ENCODE measurements around the gene ETS1. TPM values are rescaled to one million over a fixed set of nuclear protein-coding genes. Genes with fewer than 3 reads are reported as not detected.
A peak's percentile ranks its signal among the peaks of the same experiment; 100 is the strongest.

Gene ETS1
- total and polyA plus RNA-seq, 5 donors from 2014 or later: 489 to 1,033 (median 577) TPM

- Mint-ChIP-seq H3K9me3 (no peaks in the 10 kb centered on the region), H3K27me3 (no peaks in the 10 kb centered on the region), H3K36me3 (no peaks in the 10 kb centered on the region), H3K27ac (peak overlapping the region; percentile 90 to 100 (median 97)), H3K4me1 (peaks cover 43 to 89% (median 75%) of the 10 kb centered on the region in 4 donors), H3K4me3 (peak overlapping the region; percentile 32 to 84 (median 78))
- Histone ChIP-seq H3K4me3 (ENCODE audit: low read depth, low read length) (peak overlapping the region; percentile 51), H3K27me3 (ENCODE audit: control insufficient read depth, insufficient read depth, low read length) (no peaks in the 10 kb centered on the region), H3K4me1 (ENCODE audit: control insufficient read depth, insufficient read depth, low read length, poor library complexity, severe bottlenecking) (peaks cover 79% of the 10 kb centered on the region), H3K27ac (ENCODE audit: insufficient read depth, low read length, poor library complexity, severe bottlenecking) (peak overlapping the region; percentile 87), H3K36me3 (ENCODE audit: control insufficient read depth, insufficient read depth, low read length) (no peaks in the 10 kb centered on the region), H3K9me3 (ENCODE audit: control insufficient read depth in 2 of 2, low read length in 2 of 2) (no peaks in the 10 kb centered on the region)
- ATAC-seq (ENCODE audit: low read depth in 2 of 2): no peak
- no peak for DNase-seq
Observed at GRCh38 chr11:128628325-128628673, 40.9 kb upstream of the ETS1 start.

GRCh38 chr11:128627666-128628324 is 40.4 kb upstream of the ETS1 start:
- no peaks in the 10 kb centered on the region for H3K9me3 ChIP-seq (ENCODE audit: control insufficient read depth in 2 of 2, low read length in 2 of 2)
- H3K4me3 Mint-ChIP-seq: peak overlapping the region; percentile 32 to 84 (median 78)
- DNase-seq (peak in 1 of 3 donors; percentile 70), ATAC-seq (ENCODE audit: low read depth in 2 of 2) (no peak)
- no peaks in the 10 kb centered on the region for H3K27me3 ChIP-seq (ENCODE audit: control insufficient read depth, insufficient read depth, low read length)
- no peaks in the 10 kb centered on the region for H3K27me3 Mint-ChIP-seq
- peak overlapping the region; percentile 87 for H3K27ac ChIP-seq (ENCODE audit: insufficient read depth, low read length, poor library complexity, severe bottlenecking)
- no peaks in the 10 kb centered on the region for H3K36me3 ChIP-seq (ENCODE audit: control insufficient read depth, insufficient read depth, low read length)
- H3K4me3 ChIP-seq (ENCODE audit: low read depth, low read length): peak overlapping the region; percentile 51
- no peaks in the 10 kb centered on the region for H3K36me3 Mint-ChIP-seq
- peaks cover 48 to 94% (median 79%) of the 10 kb centered on the region in 4 donors for H3K4me1 Mint-ChIP-seq
- peak overlapping the region; percentile 90 to 100 (median 97) for H3K27ac Mint-ChIP-seq
- no peaks in the 10 kb centered on the region for H3K9me3 Mint-ChIP-seq
- H3K4me1 ChIP-seq (ENCODE audit: control insufficient read depth, insufficient read depth, low read length, poor library complexity, severe bottlenecking): peaks cover 84% of the 10 kb centered on the region

DNA sequence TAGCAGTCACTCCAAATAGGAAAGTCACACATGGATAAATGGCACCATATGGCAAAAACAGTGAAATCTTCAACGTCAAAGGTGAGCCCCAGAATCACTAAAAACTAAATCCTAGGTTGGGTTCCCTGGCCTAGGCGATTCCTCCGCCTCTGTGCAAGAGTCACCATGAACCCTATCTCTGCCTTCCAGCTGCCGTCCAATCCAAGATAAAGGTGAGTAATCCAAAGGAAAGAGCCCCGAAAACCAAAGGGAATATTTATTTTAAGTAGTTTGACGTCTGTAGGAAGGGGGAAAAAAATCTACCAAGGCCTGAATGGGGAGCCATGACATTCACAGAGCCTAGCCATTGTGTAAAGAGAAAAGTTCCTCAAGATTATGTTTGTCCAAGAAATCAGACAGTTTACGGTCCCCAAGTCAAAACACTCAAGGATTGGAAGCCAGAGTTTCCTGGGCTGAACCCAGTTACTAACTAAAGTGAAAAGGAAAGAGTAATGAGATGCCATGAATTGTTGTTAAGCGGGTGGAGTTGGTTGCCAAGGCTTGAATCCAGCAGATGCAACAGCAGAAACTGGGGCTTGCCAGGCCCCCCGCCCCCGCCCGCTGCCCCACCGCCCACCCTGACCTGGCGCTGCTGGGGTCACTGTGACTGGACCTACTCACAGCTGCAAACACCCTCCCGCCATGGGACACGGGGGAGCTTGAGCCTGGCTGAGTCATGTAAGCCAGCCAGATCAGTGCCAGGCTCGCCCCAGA is 39.7 kb upstream of the ETS1 start:
- no peaks in the 10 kb centered on the region for H3K36me3 Mint-ChIP-seq
- Histone ChIP-seq H3K27ac (ENCODE audit: insufficient read depth, low read length, poor library complexity, severe bottlenecking) (peak overlapping the region; percentile 87), H3K9me3 (ENCODE audit: control insufficient read depth in 2 of 2, low read length in 2 of 2) (no peaks in the 10 kb centered on the region), H3K27me3 (ENCODE audit: control insufficient read depth, insufficient read depth, low read length) (no peaks in the 10 kb centered on the region), H3K4me1 (ENCODE audit: control insufficient read depth, insufficient read depth, low read length, poor library complexity, severe bottlenecking) (peaks cover 89% of the 10 kb centered on the region), H3K36me3 (ENCODE audit: control insufficient read depth, insufficient read depth, low read length) (no peaks in the 10 kb centered on the region), H3K4me3 (ENCODE audit: low read depth, low read length) (peak overlapping the region; percentile 76)
- H3K27me3 Mint-ChIP-seq: no peaks in the 10 kb centered on the region
- H3K9me3 Mint-ChIP-seq: no peaks in the 10 kb centered on the region
- H3K4me3 Mint-ChIP-seq: peak overlapping the region; percentile 32 to 88 (median 80)
- ATAC-seq (ENCODE audit: low read depth in 2 of 2) (no peak), DNase-seq (peak in 1 of 3 donors; percentile 30)
- peaks cover 54 to 99% (median 81%) of the 10 kb centered on the region in 4 donors for H3K4me1 Mint-ChIP-seq
- peak overlapping the region; percentile 97 to 100 (median 97) for H3K27ac Mint-ChIP-seq

DNA sequence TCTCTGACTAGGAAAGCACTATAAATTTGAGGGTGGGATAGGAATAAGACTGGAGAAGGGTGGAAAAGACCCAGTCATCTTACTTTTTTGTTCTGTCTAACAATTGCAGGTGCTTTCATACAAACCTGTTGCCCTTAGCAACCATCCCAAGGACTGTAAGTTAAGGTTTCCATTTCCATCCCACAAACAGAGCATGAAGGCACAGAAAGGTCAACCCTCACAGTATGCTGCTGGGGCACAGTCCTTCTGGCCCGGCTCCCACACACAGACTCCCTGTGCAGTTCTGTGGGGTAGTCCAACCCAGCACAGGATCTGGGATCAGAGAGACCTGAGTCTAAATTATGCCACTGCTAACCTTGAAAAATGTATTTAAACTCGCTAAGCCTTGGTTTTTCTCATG is 38.4 kb upstream of the ETS1 start:
- H3K9me3 Mint-ChIP-seq: no peaks in the 10 kb centered on the region
- DNase-seq: peak in 1 of 3 donors; percentile 11
- Histone ChIP-seq H3K27me3 (ENCODE audit: control insufficient read depth, insufficient read depth, low read length) (no peaks in the 10 kb centered on the region), H3K36me3 (ENCODE audit: control insufficient read depth, insufficient read depth, low read length) (no peaks in the 10 kb centered on the region), H3K9me3 (ENCODE audit: control insufficient read depth in 2 of 2, low read length in 2 of 2) (no peaks in the 10 kb centered on the region), H3K27ac (ENCODE audit: insufficient read depth, low read length, poor library complexity, severe bottlenecking) (peak overlapping the region; percentile 87), H3K4me3 (ENCODE audit: low read depth, low read length) (peak overlapping the region; percentile 76), H3K4me1 (ENCODE audit: control insufficient read depth, insufficient read depth, low read length, poor library complexity, severe bottlenecking) (peaks cover 97% of the 10 kb centered on the region)
- peaks cover 54 to 99% (median 82%) of the 10 kb centered on the region in 4 donors for H3K4me1 Mint-ChIP-seq
- peak overlapping the region; percentile 97 to 100 (median 97) for H3K27ac Mint-ChIP-seq
- no peaks in the 10 kb centered on the region for H3K27me3 Mint-ChIP-seq
- H3K4me3 Mint-ChIP-seq: peak overlapping the region; percentile 72 to 88 (median 80)
- no peaks in the 10 kb centered on the region for H3K36me3 Mint-ChIP-seq
- no peak for ATAC-seq (ENCODE audit: low read depth in 2 of 2)

- Histone ChIP-seq H3K4me3 (ENCODE audit: low read depth, low read length) (peak overlapping the region; percentile 76), H3K4me1 (ENCODE audit: control insufficient read depth, insufficient read depth, low read length, poor library complexity, severe bottlenecking) (peaks cover 97% of the 10 kb centered on the region), H3K27me3 (ENCODE audit: control insufficient read depth, insufficient read depth, low read length) (no peaks in the 10 kb centered on the region), H3K9me3 (ENCODE audit: control insufficient read depth in 2 of 2, low read length in 2 of 2) (no peaks in the 10 kb centered on the region), H3K36me3 (ENCODE audit: control insufficient read depth, insufficient read depth, low read length) (no peaks in the 10 kb centered on the region), H3K27ac (ENCODE audit: insufficient read depth, low read length, poor library complexity, severe bottlenecking) (peak overlapping the region; percentile 87)
- no peak for ATAC-seq (ENCODE audit: low read depth in 2 of 2)
- peaks cover 55 to 99% (median 82%) of the 10 kb centered on the region in 4 donors for H3K4me1 Mint-ChIP-seq
- H3K36me3 Mint-ChIP-seq: no peaks in the 10 kb centered on the region
- DNase-seq: peak in 1 of 3 donors; percentile 9
- peak overlapping the region; percentile 97 to 100 (median 97) for H3K27ac Mint-ChIP-seq
- H3K9me3 Mint-ChIP-seq: no peaks in the 10 kb centered on the region
- H3K27me3 Mint-ChIP-seq: no peaks in the 10 kb centered on the region
- H3K4me3 Mint-ChIP-seq: peak overlapping the region; percentile 73 to 88 (median 80)
Observed at GRCh38 chr11:128625326-128625725, 38.0 kb upstream of the ETS1 start.

- H3K27me3 ChIP-seq (ENCODE audit: control insufficient read depth, insufficient read depth, low read length): no peaks in the 10 kb centered on the region
- H3K27ac ChIP-seq (ENCODE audit: insufficient read depth, low read length, poor library complexity, severe bottlenecking): peak overlapping the region; percentile 87
- Mint-ChIP-seq H3K36me3 (no peaks in the 10 kb centered on the region), H3K27me3 (no peaks in the 10 kb centered on the region), H3K9me3 (no peaks in the 10 kb centered on the region), H3K4me3 (peak overlapping the region; percentile 73 to 88 (median 80)), H3K27ac (peak overlapping the region; percentile 97 to 100 (median 97)), H3K4me1 (peaks cover 55 to 99% (median 81%) of the 10 kb centered on the region in 4 donors)
- H3K36me3 ChIP-seq (ENCODE audit: control insufficient read depth, insufficient read depth, low read length): no peaks in the 10 kb centered on the region
- ATAC-seq (ENCODE audit: low read depth in 2 of 2) (peak; percentile 56 to 69), DNase-seq (peak; percentile 50 to 96 (median 76))
- H3K9me3 ChIP-seq (ENCODE audit: control insufficient read depth in 2 of 2, low read length in 2 of 2): no peaks in the 10 kb centered on the region
- H3K4me1 ChIP-seq (ENCODE audit: control insufficient read depth, insufficient read depth, low read length, poor library complexity, severe bottlenecking): peaks cover 91% of the 10 kb centered on the region
- peak overlapping the region; percentile 76 for H3K4me3 ChIP-seq (ENCODE audit: low read depth, low read length)
Observed at GRCh38 chr11:128624269-128625175, 37.2 kb upstream of the ETS1 start.

- Mint-ChIP-seq H3K36me3 (no peaks in the 10 kb centered on the region), H3K27ac (peak overlapping the region; percentile 97 to 100 (median 97)), H3K4me3 (peak overlapping the region in 3 of 4 donors; percentile 60 to 84 (median 74)), H3K27me3 (no peaks in the 10 kb centered on the region), H3K9me3 (no peaks in the 10 kb centered on the region), H3K4me1 (peaks cover 49 to 98% (median 76%) of the 10 kb centered on the region in 4 donors)
- Histone ChIP-seq H3K4me3 (ENCODE audit: low read depth, low read length) (peak overlapping the region; percentile 14), H3K4me1 (ENCODE audit: control insufficient read depth, insufficient read depth, low read length, poor library complexity, severe bottlenecking) (peaks cover 77% of the 10 kb centered on the region), H3K36me3 (ENCODE audit: control insufficient read depth, insufficient read depth, low read length) (no peaks in the 10 kb centered on the region), H3K9me3 (ENCODE audit: control insufficient read depth in 2 of 2, low read length in 2 of 2) (no peaks in the 10 kb centered on the region), H3K27me3 (ENCODE audit: control insufficient read depth, insufficient read depth, low read length) (no peaks in the 10 kb centered on the region), H3K27ac (ENCODE audit: insufficient read depth, low read length, poor library complexity, severe bottlenecking) (peak overlapping the region; percentile 87)
- DNase-seq (peak in 1 of 3 donors; percentile 81), ATAC-seq (ENCODE audit: low read depth in 2 of 2) (peak in 1 of 2 donors; percentile 5)
Observed at GRCh38 chr11:128623091-128623490, 35.7 kb upstream of the ETS1 start.

Measured in CD4-positive, CD25-positive, alpha-beta regulatory T cell (primary cell).